ENCODE results near the gene IKZF5.

- no peak for TF ChIP-seq ZBTB49 (tag by site-specific recombination; IDR thresholded peaks at IDR 0.05; ENCODE audit: low read depth)
- no peak for TF ChIP-seq ZNF280D (tag by site-specific recombination; IDR thresholded peaks at IDR 0.05)
These were observed 7.2 kb downstream of the IKZF5 start for GRCh38 chr10:123001370-123001769.

Data from HEK293 (cell line).